GM12801 (cell line): ENCODE data around the gene BCAS3.

Source experiments
- TF ChIP-seq, protein P1 (sequence below): IDR thresholded peaks from one replicate; pipeline ENCODE4 v1.5.1; 2011; ENCODE audit warnings: control low read depth; ENCODE audit not compliant: insufficient read length; ENCODE audit errors: extremely low read depth

The BCAS3 gene

DNA sequence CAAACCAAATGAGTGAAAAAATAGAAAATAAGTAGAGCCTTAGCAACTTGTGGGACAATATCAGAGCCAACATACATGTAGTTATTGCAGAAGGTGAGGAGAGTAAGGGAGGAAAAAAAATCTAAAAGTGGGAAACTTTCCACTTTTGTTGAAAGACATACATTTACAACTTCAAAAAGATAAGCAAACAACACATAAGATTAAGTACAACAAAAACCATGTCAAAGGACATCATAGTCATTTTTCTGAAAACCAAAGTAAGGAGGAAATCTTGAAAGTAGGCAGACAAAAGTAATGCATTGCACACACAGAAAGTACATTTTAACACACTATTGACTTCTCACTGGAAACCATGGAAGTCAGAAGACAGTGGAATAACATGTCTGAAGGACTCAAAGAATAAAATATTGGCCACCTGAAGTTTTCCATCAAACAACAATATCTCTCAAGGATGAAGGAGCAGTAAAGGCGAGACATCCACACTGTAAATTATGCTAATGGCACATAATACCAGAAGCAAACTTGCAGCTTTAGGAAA is 291.9 kb downstream of the BCAS3 start:
- TF ChIP-seq, protein P1, sequence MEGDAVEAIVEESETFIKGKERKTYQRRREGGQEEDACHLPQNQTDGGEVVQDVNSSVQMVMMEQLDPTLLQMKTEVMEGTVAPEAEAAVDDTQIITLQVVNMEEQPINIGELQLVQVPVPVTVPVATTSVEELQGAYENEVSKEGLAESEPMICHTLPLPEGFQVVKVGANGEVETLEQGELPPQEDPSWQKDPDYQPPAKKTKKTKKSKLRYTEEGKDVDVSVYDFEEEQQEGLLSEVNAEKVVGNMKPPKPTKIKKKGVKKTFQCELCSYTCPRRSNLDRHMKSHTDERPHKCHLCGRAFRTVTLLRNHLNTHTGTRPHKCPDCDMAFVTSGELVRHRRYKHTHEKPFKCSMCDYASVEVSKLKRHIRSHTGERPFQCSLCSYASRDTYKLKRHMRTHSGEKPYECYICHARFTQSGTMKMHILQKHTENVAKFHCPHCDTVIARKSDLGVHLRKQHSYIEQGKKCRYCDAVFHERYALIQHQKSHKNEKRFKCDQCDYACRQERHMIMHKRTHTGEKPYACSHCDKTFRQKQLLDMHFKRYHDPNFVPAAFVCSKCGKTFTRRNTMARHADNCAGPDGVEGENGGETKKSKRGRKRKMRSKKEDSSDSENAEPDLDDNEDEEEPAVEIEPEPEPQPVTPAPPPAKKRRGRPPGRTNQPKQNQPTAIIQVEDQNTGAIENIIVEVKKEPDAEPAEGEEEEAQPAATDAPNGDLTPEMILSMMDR, result no peak

GRCh38 chr17:60970741-60971140 is 293.1 kb downstream of the BCAS3 start:
- TF ChIP-seq, protein P1, result no peak

GRCh38 chr17:60971515-60972369 is 294.1 kb downstream of the BCAS3 start:
- TF ChIP-seq, protein P1, result no peak

DNA sequence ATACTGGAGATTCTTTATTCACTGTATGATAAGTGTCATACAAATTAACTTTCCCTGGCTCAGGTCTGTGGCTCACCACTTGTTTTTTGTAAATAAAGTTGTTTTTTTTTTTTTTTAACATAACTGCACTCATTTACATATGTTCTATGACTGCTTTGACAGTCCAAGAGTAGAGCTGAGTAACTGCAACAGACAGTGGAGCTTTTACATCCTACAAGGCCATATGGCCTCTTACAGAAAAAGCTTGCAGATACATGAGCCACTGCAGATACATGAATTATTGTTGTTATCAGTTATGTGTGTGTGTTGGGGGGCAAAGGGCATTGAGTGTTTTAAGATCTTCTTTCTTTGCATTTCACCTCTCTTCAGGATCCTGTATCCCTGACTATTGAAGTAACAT is 311.7 kb downstream of the BCAS3 start:
- TF ChIP-seq, protein P1, result no peak

DNA sequence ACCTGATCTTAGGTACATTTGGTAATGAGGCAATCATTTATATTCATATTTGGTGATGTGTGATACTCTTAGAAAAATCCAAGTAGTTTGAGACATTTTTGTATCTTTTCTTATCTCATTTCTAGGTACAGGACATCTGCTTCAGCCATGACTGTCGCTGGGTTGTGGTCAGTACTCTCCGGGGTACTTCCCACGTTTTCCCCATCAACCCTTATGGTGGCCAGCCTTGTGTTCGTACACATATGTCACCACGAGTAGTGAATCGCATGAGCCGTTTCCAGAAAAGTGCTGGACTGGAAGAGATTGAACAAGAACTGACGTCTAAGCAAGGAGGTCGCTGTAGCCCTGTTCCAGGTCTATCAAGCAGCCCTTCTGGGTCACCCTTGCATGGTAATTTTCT is 312.2 kb downstream of the BCAS3 start:
- TF ChIP-seq, protein P1, result no peak

DNA sequence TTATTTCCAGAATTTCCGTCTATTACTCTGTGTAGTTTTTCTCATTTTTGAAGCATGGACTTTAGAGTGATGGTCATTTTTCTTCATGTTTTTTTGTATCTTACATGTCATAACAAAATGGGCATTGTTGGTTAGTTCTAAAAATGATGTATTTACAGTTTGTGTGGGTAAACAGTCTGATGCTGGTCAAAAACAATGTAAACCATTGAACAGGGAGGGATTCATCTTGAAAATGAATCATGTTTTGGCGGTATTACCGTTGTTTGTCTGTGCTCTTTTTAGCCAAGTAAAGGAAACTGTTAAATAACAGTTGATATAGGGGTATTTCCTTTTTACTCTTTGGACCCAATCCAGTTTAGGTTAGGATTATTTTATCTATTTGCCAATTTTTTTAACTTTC is 315.8 kb downstream of the BCAS3 start:
- TF ChIP-seq, protein P1, result no peak

DNA sequence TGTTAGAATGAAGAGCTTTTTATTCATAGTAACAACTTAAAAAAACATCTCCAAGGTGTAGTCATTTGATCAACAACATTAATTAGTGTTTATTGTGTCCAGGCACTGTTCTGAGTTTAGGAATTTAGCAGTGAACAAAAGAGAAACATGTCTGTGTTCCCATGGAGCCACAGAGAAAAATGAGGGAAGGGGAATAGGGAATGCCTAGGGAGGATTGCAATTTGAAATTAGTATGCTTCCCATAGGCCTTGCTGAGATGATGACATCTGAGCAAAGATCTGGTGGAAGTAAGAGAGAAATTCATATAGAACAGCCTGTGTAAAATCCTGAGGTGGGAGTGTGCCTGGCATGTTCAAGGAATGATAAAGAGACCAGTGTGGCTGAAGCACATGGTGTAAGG is 318.0 kb downstream of the BCAS3 start:
- TF ChIP-seq, protein P1, result no peak
